ENCODE data around the gene LOC101059915.
"Not testable (repeated sequence)": the region's sequence is repeated elsewhere in the genome, so short reads cannot be mapped to it uniquely, and the experiment has no call there.

LOC101059915 gene

DNA sequence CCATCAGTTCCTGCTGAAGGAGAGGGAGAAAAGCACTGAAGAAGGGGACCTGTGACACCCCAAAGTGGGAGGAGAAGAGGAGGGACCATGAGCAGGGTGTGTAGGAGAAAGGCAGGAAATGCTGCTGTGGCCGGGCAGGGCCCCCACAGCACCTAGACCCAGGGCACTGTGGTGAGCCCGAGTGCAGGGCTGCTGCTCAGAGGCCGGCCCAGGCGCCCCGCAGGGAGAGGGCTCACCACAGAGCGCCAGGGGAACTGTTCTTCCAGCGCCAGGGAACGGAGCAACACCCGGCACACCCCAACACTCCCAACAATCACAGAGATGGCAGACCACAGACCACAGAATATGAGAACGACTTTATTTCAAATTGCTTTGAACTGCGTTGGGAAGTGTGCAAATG is 4.7 kb upstream of the LOC101059915 start:
- H3K9me3 ChIP-seq (ENCODE audit: control insufficient read depth, low read length); H3K27ac ChIP-seq (ENCODE audit: insufficient read depth, low read depth, low read length, poor library complexity, severe bottlenecking); H3K4me3 ChIP-seq (ENCODE audit: insufficient read depth, low read depth, low read length); H3K36me3 ChIP-seq (ENCODE audit: control insufficient read depth, insufficient read depth, low read length); H3K4me1 ChIP-seq (ENCODE audit: control insufficient read depth, insufficient read depth, low read length); H3K27me3 ChIP-seq (ENCODE audit: control insufficient read depth, insufficient read depth, low read length, poor library complexity, severe bottlenecking): not testable (repeated sequence)
- WGBS, 2 experiments: 91 to 94% methylated on average over 9 to 11 of the region's 11 CpGs

GRCh38 chrX:71663238-71663637 is 4.1 kb upstream of the LOC101059915 start:
- H3K9me3 ChIP-seq (ENCODE audit: control insufficient read depth, low read length); H3K27me3 ChIP-seq (ENCODE audit: control insufficient read depth, insufficient read depth, low read length, poor library complexity, severe bottlenecking); H3K27ac ChIP-seq (ENCODE audit: insufficient read depth, low read depth, low read length, poor library complexity, severe bottlenecking); H3K4me3 ChIP-seq (ENCODE audit: insufficient read depth, low read depth, low read length); H3K36me3 ChIP-seq (ENCODE audit: control insufficient read depth, insufficient read depth, low read length); H3K4me1 ChIP-seq (ENCODE audit: control insufficient read depth, insufficient read depth, low read length): not testable (repeated sequence)
- 94 to 95% methylated on average over 8 of the region's 8 CpGs for WGBS, 2 experiments

DNA sequence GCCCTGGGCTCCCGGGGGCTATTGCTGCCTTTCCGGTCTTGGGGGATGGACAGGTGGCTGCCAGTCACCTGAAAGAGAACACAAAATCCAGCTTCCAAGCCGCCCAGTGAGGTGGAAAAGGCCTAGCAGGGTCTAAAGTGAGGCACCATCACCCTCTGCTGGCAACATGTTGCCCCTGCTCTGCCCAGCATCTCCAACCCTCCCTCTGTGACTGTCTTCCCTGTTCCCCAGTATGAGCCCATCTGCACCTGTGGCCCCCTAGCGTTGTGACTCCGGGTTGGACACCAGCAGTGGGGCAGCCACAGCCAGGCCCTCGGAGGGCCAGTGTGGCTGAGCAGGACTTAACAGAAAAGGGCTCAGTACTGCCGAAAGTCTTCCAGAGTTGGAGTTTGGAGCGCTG is 3.1 kb upstream of the LOC101059915 start:
- not testable (repeated sequence) for H3K36me3 ChIP-seq (ENCODE audit: control insufficient read depth, insufficient read depth, low read length); H3K4me1 ChIP-seq (ENCODE audit: control insufficient read depth, insufficient read depth, low read length); H3K9me3 ChIP-seq (ENCODE audit: control insufficient read depth, low read length); H3K4me3 ChIP-seq (ENCODE audit: insufficient read depth, low read depth, low read length); H3K27me3 ChIP-seq (ENCODE audit: control insufficient read depth, insufficient read depth, low read length, poor library complexity, severe bottlenecking); H3K27ac ChIP-seq (ENCODE audit: insufficient read depth, low read depth, low read length, poor library complexity, severe bottlenecking)
- 56 to 59% methylated on average over 8 of the region's 8 CpGs for WGBS, 2 experiments

DNA sequence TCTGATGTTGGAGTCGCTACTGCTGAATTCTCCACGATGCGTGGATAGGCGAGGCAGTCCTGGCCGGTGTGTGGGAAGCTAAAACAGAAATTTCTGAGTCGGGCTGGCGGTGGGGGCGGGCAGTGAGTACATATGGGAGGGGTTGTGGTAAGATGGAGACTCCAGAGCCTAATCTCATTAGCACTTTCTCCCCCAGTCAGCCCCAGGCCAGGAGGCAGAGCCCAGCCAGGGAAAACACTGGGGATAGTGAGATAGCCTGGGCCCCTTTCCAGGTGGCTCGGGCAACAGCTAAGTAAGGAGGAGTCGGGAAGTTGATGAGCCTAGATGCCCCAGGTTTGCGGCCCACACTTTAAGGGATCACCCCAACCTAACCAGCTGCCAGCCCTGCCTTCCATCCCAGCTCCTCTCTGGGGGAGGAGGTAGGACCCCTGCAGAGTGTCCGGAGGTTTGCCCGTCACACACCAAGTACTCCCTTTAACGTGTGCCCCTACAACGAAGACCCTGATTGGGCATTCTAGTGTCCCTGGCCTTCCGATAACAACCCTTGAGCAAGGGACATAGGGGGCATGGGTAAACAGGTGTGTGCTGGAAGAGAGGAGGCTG is 2.4 kb upstream of the LOC101059915 start:
- Histone ChIP-seq H3K4me1 (ENCODE audit: control insufficient read depth, insufficient read depth, low read length) (no peaks in the 10 kb centered on the region), H3K27ac (ENCODE audit: insufficient read depth, low read depth, low read length, poor library complexity, severe bottlenecking) (no peak overlapping the region), H3K4me3 (ENCODE audit: insufficient read depth, low read depth, low read length) (no peak overlapping the region), H3K36me3 (ENCODE audit: control insufficient read depth, insufficient read depth, low read length) (no peaks in the 10 kb centered on the region), H3K9me3 (ENCODE audit: control insufficient read depth, low read length) (no peaks in the 10 kb centered on the region), H3K27me3 (ENCODE audit: control insufficient read depth, insufficient read depth, low read length, poor library complexity, severe bottlenecking) (no peaks in the 10 kb centered on the region)
- 93 to 95% methylated on average over 15 to 16 of the region's 16 CpGs for WGBS, 2 experiments

DNA sequence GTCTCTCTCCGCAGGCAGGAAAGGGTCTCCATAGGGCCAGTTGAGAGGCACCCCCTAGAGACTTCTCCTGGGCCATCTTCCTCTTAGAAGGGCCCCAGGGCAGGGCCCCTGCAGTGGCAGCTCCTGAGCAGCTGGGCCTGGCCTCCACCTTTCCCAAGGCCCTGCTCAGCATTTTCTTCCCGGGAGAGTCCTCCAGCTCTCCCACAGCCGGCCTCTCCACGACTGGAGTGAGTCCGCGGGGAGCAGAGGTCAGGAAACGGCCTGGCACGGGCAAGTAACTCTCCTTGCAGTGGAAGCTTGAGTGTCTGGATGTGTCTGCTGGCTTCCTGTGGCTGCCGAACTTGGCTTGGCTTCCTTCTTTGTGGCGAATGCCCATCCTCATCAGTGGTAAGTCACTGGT is 1.6 kb upstream of the LOC101059915 start:
- WGBS, 2 experiments: 92% methylated on average over 10 of the region's 10 CpGs
- H3K36me3 ChIP-seq (ENCODE audit: control insufficient read depth, insufficient read depth, low read length): no peaks in the 10 kb centered on the region
- no peaks in the 10 kb centered on the region for H3K27me3 ChIP-seq (ENCODE audit: control insufficient read depth, insufficient read depth, low read length, poor library complexity, severe bottlenecking)
- no peak overlapping the region for H3K27ac ChIP-seq (ENCODE audit: insufficient read depth, low read depth, low read length, poor library complexity, severe bottlenecking)
- H3K9me3 ChIP-seq (ENCODE audit: control insufficient read depth, low read length): no peaks in the 10 kb centered on the region
- H3K4me3 ChIP-seq (ENCODE audit: insufficient read depth, low read depth, low read length): no peak overlapping the region
- no peaks in the 10 kb centered on the region for H3K4me1 ChIP-seq (ENCODE audit: control insufficient read depth, insufficient read depth, low read length)

DNA sequence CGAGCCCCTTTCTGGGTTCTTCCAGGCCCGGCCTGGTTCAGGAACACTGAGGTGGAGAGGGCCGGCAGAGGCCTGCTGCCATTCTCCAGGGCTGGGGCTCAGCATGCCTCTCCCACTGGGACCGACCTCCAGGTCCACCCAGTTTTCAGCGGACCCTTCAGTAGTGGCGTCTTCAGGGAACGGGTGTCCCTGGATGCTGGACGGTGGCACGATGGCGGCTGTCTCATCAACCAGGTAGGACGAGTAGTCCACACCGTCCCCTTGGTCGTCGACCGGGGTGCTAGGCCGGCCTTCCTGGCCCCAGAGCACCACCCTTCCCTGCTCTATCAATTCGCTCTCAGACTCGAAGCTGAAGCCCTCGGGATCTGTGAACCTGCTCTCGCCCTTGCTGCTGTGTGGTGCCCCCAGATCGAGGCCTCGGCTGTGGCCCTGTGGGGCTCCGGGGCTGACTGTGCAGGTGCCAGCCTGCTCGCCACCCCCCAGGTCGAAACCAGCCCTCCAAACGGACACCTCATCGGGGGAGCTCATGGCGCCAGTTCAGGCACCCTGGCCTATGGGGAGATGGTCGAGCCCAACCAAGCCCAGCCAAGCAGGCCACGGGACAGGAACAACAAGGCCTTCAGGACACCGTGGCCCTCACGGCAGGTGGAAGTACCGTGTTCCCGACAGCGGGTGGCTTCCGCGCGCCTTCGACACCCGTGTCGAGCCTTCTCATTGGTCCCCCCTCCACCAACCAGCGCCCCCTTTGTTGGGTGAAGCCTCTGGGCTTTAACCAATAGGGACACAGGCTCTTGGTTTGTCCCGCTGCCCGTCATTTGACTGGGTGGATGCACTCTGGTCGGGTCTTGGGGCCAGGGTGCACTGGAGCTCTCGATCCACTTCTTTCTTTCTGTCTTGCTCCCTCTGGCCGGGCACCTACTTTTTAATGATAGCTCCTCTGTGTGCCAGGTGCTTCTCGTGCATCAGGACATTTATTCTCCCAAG is 814 bp upstream of the LOC101059915 start:
- 95 to 96% methylated on average over 48 of the region's 48 CpGs for WGBS, 2 experiments
- Histone ChIP-seq H3K9me3 (ENCODE audit: control insufficient read depth, low read length) (no peaks in the 10 kb centered on the region), H3K27ac (ENCODE audit: insufficient read depth, low read depth, low read length, poor library complexity, severe bottlenecking) (no peak overlapping the region), H3K4me1 (ENCODE audit: control insufficient read depth, insufficient read depth, low read length) (no peaks in the 10 kb centered on the region), H3K4me3 (ENCODE audit: insufficient read depth, low read depth, low read length) (no peak overlapping the region), H3K27me3 (ENCODE audit: control insufficient read depth, insufficient read depth, low read length, poor library complexity, severe bottlenecking) (no peaks in the 10 kb centered on the region), H3K36me3 (ENCODE audit: control insufficient read depth, insufficient read depth, low read length) (no peaks in the 10 kb centered on the region)

GRCh38 chrX:71668248-71668595 is 876 bp downstream of the LOC101059915 start:
- no peaks in the 10 kb centered on the region for H3K27me3 ChIP-seq (ENCODE audit: control insufficient read depth, insufficient read depth, low read length, poor library complexity, severe bottlenecking)
- no peak overlapping the region for H3K4me3 ChIP-seq (ENCODE audit: insufficient read depth, low read depth, low read length)
- no peak overlapping the region for H3K27ac ChIP-seq (ENCODE audit: insufficient read depth, low read depth, low read length, poor library complexity, severe bottlenecking)
- no peaks in the 10 kb centered on the region for H3K36me3 ChIP-seq (ENCODE audit: control insufficient read depth, insufficient read depth, low read length)
- no peaks in the 10 kb centered on the region for H3K4me1 ChIP-seq (ENCODE audit: control insufficient read depth, insufficient read depth, low read length)
- WGBS, 2 experiments: 92 to 96% methylated on average over 16 of the region's 16 CpGs
- H3K9me3 ChIP-seq (ENCODE audit: control insufficient read depth, low read length): no peaks in the 10 kb centered on the region

DNA sequence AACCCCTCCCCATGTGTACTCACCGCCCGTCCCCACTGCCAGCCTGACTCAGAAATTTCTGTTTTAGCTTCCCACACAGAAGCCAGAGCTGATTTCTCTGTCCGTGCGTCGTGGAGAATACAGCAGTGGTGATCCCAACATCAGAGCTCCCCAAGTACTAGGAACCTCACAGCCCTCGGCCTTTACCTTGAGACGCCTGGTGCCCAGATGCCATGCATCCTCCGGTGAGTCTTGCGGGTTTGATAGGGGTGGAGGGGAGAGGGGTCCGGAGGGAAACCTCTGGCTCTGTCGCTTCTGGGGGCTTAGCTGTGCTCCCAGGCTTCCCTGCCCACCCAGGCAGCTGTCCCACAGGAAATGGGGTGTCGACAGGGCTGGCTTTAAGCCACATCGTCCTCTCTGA is 2.1 kb downstream of the LOC101059915 start:
- Histone ChIP-seq H3K9me3 (ENCODE audit: control insufficient read depth, low read length) (no peaks in the 10 kb centered on the region), H3K4me3 (ENCODE audit: insufficient read depth, low read depth, low read length) (no peak overlapping the region), H3K4me1 (ENCODE audit: control insufficient read depth, insufficient read depth, low read length) (no peaks in the 10 kb centered on the region), H3K36me3 (ENCODE audit: control insufficient read depth, insufficient read depth, low read length) (no peaks in the 10 kb centered on the region), H3K27ac (ENCODE audit: insufficient read depth, low read depth, low read length, poor library complexity, severe bottlenecking) (no peak overlapping the region), H3K27me3 (ENCODE audit: control insufficient read depth, insufficient read depth, low read length, poor library complexity, severe bottlenecking) (no peaks in the 10 kb centered on the region)
- 84 to 91% methylated on average over 13 of the region's 13 CpGs for WGBS, 2 experiments

DNA sequence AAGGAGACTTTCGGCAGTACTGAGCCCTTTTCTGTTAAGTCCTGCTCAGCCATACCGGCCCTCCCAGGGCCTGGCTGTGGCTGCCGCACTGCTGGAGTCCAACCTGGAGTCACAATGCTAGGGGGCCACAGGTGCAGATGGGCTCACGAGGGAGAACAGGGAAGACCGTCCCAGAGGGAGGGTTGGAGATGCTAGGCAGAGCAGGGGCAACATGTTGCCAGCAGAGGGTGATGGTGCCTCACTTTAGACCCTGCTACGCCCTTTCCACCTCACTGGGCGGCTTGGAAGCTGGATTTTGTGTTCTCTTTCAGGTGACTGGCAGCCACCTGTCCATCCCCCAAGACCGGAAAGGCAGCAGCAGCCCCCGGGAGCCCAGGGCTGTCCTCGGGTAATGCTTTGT is 2.6 kb downstream of the LOC101059915 start:
- 33 to 36% methylated on average over 10 of the region's 10 CpGs for WGBS, 2 experiments
- not testable (repeated sequence) for H3K36me3 ChIP-seq (ENCODE audit: control insufficient read depth, insufficient read depth, low read length); H3K27me3 ChIP-seq (ENCODE audit: control insufficient read depth, insufficient read depth, low read length, poor library complexity, severe bottlenecking); H3K27ac ChIP-seq (ENCODE audit: insufficient read depth, low read depth, low read length, poor library complexity, severe bottlenecking); H3K4me3 ChIP-seq (ENCODE audit: insufficient read depth, low read depth, low read length); H3K9me3 ChIP-seq (ENCODE audit: control insufficient read depth, low read length); H3K4me1 ChIP-seq (ENCODE audit: control insufficient read depth, insufficient read depth, low read length)

GRCh38 chrX:71671043-71671780 is 3.9 kb downstream of the LOC101059915 start:
- Histone ChIP-seq H3K27me3 (ENCODE audit: control insufficient read depth, insufficient read depth, low read length, poor library complexity, severe bottlenecking) (no peaks in the 10 kb centered on the region), H3K9me3 (ENCODE audit: control insufficient read depth, low read length) (no peaks in the 10 kb centered on the region), H3K27ac (ENCODE audit: insufficient read depth, low read depth, low read length, poor library complexity, severe bottlenecking) (no peak overlapping the region), H3K4me3 (ENCODE audit: insufficient read depth, low read depth, low read length) (no peak overlapping the region), H3K4me1 (ENCODE audit: control insufficient read depth, insufficient read depth, low read length) (no peaks in the 10 kb centered on the region), H3K36me3 (ENCODE audit: control insufficient read depth, insufficient read depth, low read length) (no peaks in the 10 kb centered on the region)
- WGBS, 2 experiments: 89 to 90% methylated on average over 12 of the region's 12 CpGs

Measured in ectodermal cell (in vitro differentiated cells).